IPS DF 19.7 (cell line): ENCODE results near the gene WASHC3.
"Not testable (repeated sequence)": the region's sequence is repeated elsewhere in the genome, so short reads cannot be mapped to it uniquely, and the experiment has no call there.

Experiments used
- DNase-seq: peaks from one replicate; pipeline ENCODE4 v3.0.0-alpha.2; 2013; ENCODE audit warnings: low read depth, low spot score

WASHC3 gene

DNA sequence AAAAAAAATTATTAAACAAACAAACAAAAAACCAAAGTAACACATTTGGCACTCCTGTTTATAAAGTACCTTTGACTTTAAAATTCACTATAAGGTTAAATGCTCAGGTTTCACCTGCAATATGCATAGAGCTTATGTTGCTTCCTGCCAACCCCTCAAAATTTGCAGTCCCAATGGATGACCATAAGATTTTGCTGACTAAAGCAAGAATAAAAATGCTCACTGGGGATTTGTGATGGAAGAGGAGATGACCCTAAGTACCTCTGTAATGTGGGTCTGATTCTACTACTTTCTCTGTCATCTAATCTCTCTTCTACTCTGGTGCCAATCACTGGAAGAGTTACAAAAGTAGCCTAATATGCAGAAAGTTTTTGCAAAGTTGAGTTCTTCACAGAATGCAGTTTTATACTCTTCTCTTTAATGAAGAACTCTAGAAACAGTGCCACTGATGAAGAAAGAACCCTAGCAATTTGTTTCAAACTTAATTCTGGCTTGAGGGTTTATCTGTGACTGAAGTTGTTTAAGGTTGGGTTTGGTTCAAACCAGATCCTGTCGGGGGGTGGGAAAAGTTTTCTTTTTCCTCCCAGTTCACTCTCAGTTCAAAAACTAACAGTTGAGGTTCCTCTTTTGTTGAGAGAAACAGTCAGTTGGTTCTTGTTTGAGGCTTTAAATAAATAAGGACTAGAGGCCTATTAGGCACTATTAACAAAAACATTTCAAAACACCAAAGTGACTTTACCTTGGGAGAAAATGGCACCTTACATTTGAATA is 10.9 kb downstream of the WASHC3 start:
- DNase-seq, result no peak

- DNase-seq, result no peak
Observed at GRCh38 chr12:102043928-102044327, 17.9 kb downstream of the WASHC3 start.

DNA sequence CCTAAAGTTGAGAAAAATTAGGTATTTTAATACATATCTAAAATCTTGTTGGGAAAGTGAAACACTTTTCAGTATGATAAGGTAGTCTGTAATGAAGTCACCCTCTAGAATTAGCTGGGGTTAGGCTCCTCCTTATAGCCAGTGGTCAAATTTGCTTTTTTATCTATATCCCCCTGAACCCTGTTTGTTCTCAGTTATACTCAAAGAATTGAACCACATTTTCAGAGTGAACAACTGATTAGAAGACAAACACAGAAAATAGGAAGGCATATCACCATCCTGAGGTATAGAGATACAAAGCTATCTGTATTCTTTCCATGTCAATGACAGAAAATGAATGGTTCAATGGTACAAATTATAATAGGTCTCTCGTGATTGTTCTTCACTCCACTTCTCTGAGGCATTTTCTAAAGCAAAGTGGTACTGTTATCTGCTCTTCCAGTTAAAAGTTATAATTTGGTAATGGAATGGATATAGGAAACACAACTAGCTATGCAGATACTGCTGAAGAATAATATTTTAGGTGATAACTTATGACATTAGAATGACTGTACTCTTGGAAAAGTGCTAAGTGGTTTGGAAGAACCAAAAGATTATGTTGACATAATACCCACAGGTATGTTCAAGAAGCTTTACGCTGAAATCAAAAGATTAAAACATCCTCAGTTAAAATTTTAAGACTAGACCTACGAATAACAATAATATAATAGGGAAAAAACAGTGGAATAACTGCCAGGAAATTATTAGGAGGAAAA is 27.6 kb downstream of the WASHC3 start:
- no peak for DNase-seq

DNA sequence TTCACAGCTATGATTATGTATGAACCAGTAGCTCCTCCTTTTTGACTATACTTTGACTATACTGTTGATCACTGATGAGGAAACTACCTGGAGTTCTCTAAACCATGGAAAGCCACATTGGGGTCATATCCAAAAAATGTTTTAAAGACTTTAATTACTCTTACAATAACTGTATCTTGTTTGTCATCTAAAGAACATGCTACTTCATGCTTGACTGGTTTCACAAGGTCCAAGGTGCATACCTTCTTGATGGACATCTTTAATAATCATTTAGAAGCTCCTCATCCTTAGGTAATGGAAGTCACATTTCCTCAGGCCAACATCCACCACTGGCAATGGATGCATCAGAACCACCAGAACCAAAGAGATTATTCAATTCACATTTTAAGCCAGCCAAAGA is 29.9 kb downstream of the WASHC3 start:
- no peak for DNase-seq

DNA sequence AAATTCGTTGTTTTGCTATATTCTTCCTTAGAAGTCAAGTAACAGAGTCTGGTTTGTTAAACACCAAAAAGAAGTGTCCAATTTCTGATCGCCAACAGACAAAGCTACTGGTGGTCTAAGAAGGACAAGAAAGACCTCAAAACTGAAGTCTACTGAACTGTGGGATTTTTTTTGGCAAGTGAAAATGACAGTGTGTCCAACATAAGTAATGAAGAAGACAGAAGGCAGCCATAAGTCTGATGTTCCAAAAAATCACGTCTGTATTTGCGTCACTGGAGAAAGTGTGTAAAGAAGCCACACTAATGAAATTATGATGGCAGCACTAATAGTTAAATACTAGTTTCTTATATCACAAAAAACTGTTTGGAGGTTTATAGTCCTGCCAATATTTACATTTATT is 32.6 kb downstream of the WASHC3 start:
- no peak for DNase-seq

DNA sequence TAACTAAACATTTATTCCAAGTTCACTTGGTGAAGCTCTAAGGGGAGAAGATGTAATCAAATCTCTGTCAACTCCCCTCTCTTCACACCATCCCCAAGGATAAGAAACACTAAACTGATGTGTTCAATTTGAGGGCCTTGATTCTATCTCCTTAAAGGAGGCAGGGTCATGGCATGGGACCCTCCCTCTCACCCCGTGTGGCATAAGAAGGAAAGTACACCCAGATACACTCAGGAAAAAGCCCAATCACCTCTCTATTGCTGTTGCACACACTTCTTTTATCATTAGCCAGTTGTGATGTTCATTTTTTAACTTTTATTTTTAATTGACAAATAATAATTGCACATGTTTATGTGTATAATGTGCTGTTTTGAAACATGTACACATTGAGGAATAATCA is 35.1 kb downstream of the WASHC3 start:
- no peak for DNase-seq

- DNase-seq, result no peak
Observed at GRCh38 chr12:102024765-102025164, 37.0 kb downstream of the WASHC3 start.

- DNase-seq, result no peak
Observed at GRCh38 chr12:102023343-102023930, 38.4 kb downstream of the WASHC3 start.

GRCh38 chr12:102022286-102022685 is 39.5 kb downstream of the WASHC3 start:
- no peak for DNase-seq

- no peak for DNase-seq
Observed at GRCh38 chr12:102021540-102022246, 40.1 kb downstream of the WASHC3 start.

- not testable (repeated sequence) for DNase-seq
Observed at GRCh38 chr12:102018607-102019006, 43.2 kb downstream of the WASHC3 start.

- no peak for DNase-seq
Observed at GRCh38 chr12:102016472-102016871, 45.3 kb downstream of the WASHC3 start.

GRCh38 chr12:102010265-102010994 is 51.4 kb downstream of the WASHC3 start:
- DNase-seq, result no peak

DNA sequence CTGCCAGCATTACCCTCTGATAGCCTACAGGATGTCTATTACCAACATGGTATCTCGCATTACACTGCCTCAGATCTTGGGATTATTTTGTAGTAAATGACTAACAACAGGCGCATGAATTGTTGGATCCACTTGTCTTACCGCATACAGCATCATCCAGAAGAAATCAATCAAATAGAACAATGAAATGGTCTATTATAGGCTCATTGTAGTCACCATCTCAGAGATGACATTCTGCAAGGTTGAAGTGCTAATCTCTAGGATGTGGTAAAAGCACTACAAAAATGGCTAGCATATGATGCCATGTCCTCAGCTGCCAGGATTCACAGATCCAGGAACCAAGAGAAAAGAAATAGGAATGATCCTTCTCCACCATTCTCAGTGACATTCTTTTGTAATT is 52.0 kb downstream of the WASHC3 start:
- DNase-seq, result no peak

DNA sequence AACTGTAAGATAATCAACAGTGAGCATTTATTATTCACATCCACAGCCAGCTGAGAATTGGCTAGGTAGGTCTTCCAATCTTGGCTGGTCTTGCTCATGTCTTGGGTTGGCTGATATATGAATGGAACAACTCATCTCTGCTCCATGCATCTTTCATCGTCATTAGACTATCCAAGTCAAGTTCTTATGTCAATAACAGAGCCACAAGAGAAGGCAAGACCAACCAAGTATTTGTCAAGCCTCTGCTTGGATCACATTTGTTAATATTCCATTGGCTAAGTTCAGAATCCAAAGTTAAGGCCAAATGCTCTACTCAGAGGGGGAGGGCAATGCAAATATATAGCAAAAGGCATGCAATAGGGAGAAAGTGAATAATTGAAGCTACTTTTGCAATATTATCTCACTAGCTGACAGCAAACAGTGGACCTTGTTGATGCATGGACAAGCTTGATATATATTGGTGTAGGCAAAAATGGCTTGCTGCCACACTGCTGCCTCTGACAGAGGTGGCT is 53.1 kb downstream of the WASHC3 start:
- no peak for DNase-seq

DNA sequence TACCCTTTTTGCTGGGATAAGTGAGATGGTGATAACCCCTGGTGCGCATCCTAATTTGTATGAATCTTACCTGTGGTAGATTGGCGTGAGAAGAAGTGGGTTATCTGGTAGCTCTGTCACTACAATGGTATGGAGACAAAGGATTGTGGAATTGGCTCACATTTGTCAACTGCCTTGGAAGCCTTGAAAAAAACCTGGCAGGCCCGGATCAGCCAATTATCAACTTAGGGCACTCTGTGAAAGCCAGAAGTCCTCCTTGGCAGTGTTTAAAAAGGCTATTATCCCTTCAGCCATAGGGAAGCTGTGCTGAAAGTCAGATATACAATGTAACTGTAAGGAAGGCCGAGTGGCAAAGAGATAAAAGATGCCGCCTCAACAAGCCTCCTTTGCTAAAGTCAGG is 56.5 kb downstream of the WASHC3 start:
- no peak for DNase-seq

DNA sequence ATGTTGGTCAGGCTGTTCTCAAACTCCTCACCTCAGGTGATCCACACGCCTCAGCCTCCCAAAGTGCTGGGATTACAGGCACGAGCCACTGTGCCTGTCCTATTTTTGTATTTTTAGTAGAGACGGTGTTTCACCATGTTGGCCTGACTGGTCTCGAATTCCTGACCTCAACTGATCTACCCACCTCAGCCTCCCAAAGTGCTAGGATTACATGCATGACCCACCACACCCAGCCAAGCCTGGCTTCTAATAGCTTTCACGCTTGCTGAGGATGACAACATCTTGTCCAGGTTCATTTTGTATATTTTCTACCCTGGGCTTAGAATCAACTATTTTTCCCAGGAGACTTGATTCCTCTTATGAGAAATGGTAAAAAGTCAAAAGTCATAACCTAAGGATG is 64.7 kb downstream of the WASHC3 start:
- DNase-seq, result no peak

DNA sequence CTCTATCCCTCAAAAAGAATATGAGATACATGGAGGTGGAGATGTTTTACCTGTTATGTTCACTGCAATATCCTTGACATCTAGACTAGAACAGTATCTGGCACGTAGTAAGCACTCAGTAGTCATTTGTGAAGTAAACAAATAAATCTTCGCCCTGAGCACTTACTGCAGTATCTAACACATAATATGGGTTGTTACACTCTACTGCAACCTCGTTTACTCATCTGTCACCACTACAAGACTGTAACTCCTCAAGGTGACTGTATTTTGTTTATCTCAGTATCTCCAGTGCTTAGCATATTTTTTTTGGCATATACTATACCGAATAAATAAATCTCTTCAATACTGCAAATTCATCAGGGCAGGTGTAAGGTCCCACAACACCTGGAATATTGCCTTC is 66.1 kb downstream of the WASHC3 start:
- no peak for DNase-seq

- no peak for DNase-seq
Observed at GRCh38 chr12:101992091-101992490, 69.7 kb downstream of the WASHC3 start.

- no peak for DNase-seq
Observed at GRCh38 chr12:101982307-101982706, 79.5 kb downstream of the WASHC3 start.

- no peak for DNase-seq
Observed at GRCh38 chr12:101981868-101982267, 79.9 kb downstream of the WASHC3 start.
